NCI-H128 (cell line): Measurements from ENCODE around the gene LOXL1.

Experiments
- DNase-seq: peaks from one replicate; lab custom pipeline; 2025; ENCODE audit not compliant: unreplicated experiment; lab: John Stamatoyannopoulos, UW

Gene LOXL1

GRCh38 chr15:73921254-73921925 lies 4.9 kb upstream of the LOXL1 start:
- no peak for DNase-seq

GRCh38 chr15:73922186-73923151 lies 3.8 kb upstream of the LOXL1 start:
- DNase-seq, result no peak

GRCh38 chr15:73923156-73923487 lies 3.1 kb upstream of the LOXL1 start:
- DNase-seq, result no peak

GRCh38 chr15:73923488-73924164 lies 2.6 kb upstream of the LOXL1 start:
- no peak for DNase-seq

GRCh38 chr15:73924171-73924921 lies 1.9 kb upstream of the LOXL1 start:
- DNase-seq, result no peak

GRCh38 chr15:73925848-73926218 lies 429 bp upstream of the LOXL1 start:
- DNase-seq, result no peak

- DNase-seq, result no peak
These were observed 777 bp downstream of the LOXL1 start for GRCh38 chr15:73927003-73927475.

- no peak for DNase-seq
These were observed 1.4 kb downstream of the LOXL1 start for GRCh38 chr15:73927476-73928240.

GRCh38 chr15:73928241-73928579 lies 1.9 kb downstream of the LOXL1 start:
- no peak for DNase-seq

GRCh38 chr15:73928971-73929627 lies 2.8 kb downstream of the LOXL1 start:
- no peak for DNase-seq

GRCh38 chr15:73930371-73930770 lies 4.1 kb downstream of the LOXL1 start:
- no peak for DNase-seq

GRCh38 chr15:73930790-73931281 lies 4.6 kb downstream of the LOXL1 start:
- DNase-seq, result no peak

- no peak for DNase-seq
These were observed 5.2 kb downstream of the LOXL1 start for GRCh38 chr15:73931441-73931840.

- no peak for DNase-seq
These were observed 6.3 kb downstream of the LOXL1 start for GRCh38 chr15:73932381-73933191.

- no peak for DNase-seq
These were observed 8.0 kb downstream of the LOXL1 start for GRCh38 chr15:73934281-73934680.

GRCh38 chr15:73935547-73935946 lies 9.3 kb downstream of the LOXL1 start:
- DNase-seq, result no peak

- DNase-seq, result no peak
These were observed 9.9 kb downstream of the LOXL1 start for GRCh38 chr15:73936181-73936580.

- no peak for DNase-seq
These were observed 10.5 kb downstream of the LOXL1 start for GRCh38 chr15:73936588-73937290.
